HepG2 (cell line): ENCODE results near the gene SLC16A11. TPM values are rescaled to one million over a fixed set of nuclear protein-coding genes. Genes with fewer than 3 reads are reported as not detected.
A peak's percentile ranks its signal among the peaks of the same experiment; 100 is the strongest.

ENCODE experiments used
- SIN3B ChIP-seq: fragments of 150-350 bp; IDR thresholded peaks from 2 replicates; pipeline ENCODE4 v1.6.1; 2014; ENCODE audit warnings: low read length
- STAT6 ChIP-seq: sonication (generic); formaldehyde crosslinking; IDR thresholded peaks from 2 replicates; pipeline ENCODE4 v1.4.0; 2020; ENCODE audit warnings: missing genetic modification reagents, mild to moderate bottlenecking, borderline replicate concordance
- TCF12 ChIP-seq, 2 experiments: fragments of 450-650 bp in 1 of 2; sonication (generic) in 1 of 2; formaldehyde crosslinking in 1 of 2; IDR thresholded peaks; 2 replicates each; pipeline versions ENCODE4 v1.6.1 to v1.8.0; 2017 to 2022; ENCODE audit warnings: antibody characterized with exemption in 1 of 2, mild to moderate bottlenecking in 1 of 2, missing genetic modification reagents in 1 of 2, moderate library complexity in 1 of 2
- ZBTB40 ChIP-seq, 2 experiments: fragments of 450-650 bp in 1 of 2; sonication (generic) in 1 of 2; formaldehyde crosslinking in 1 of 2; IDR thresholded peaks; 2 replicates each; pipeline versions ENCODE4 v1.6.1 to v1.8.0; 2016 to 2022; ENCODE audit warnings: antibody characterized with exemption in 1 of 2, mild to moderate bottlenecking in 1 of 2, missing genetic modification reagents in 1 of 2
- ZNF205 ChIP-seq: IDR thresholded peaks from 2 replicates; pipeline ENCODE4 v1.6.1; 2018; ENCODE audit warnings: missing biosample characterization, missing genetic modification reagents
- polyA plus RNA-seq, 8 experiments: library from polyadenylated mRNA; depleted of rRNA in 3 of 8; stranded (reverse) in 7 of 8; unstranded in 1 of 8; fragments of >200 nt; fragmentation: Illumina TruSeq in 4 of 8; extraction: Trizol in 4 of 8; gene quantifications; 2 replicates each; pipeline versions ENCODE4 v1.2.1 to v1.2.3, GENCODE V29; 2011 to 2016; ENCODE audit warnings: low read depth in 4 of 8, missing spikeins in 1 of 8, mixed read lengths in 1 of 8; ENCODE audit not compliant: insufficient read depth in 1 of 8
- total RNA-seq, 5 experiments: library from RNA; depleted of rRNA; stranded (reverse); fragments of >200 nt; fragmentation: Illumina TruSeq; extraction: Trizol; gene quantifications; 2 replicates each; pipeline ENCODE4 v1.2.3, GENCODE V29; 2016; ENCODE audit warnings: low read depth in 1 of 5

Gene SLC16A11
- total and polyA plus RNA-seq, 2 of the 13 experiments (the other 11 are each of a cell fraction or from before 2014, with no cell fraction given) = not detected

DNA sequence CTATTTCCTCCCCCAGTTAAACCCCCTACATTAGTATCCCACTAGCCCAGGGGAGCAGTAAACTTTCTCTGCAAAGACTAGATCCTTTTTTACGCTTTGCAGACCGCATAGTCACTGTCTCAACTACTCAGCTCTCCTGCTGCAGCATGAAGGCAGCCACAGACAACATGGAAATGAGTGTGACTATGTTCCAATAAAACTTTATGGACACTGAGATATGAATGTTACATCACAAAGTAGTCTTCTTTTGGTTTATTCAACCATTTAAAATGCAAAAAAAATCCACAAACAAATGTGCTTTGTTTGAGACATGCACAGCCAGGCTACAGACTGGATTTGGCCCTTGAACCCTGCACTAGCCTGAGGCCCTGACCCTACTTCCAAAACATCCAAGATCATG is 33.4 kb downstream of the SLC16A11 start (continued):
- peak; percentile 91 for TF ChIP-seq ZBTB40 (IDR thresholded peaks at IDR 0.05)
- peak; percentile 99 for TF ChIP-seq ZBTB40 (CRISPR knock-in tag; IDR thresholded peaks at IDR 0.05)
- TF ChIP-seq SIN3B = no peak
- TF ChIP-seq TCF12 (IDR thresholded peaks at IDR 0.05) = no peak
- TF ChIP-seq TCF12 (CRISPR knock-in tag; IDR thresholded peaks at IDR 0.05) = no peak
- no peak for TF ChIP-seq STAT6 (CRISPR knock-in tag)
- TF ChIP-seq ZNF205 = no peak
- TF ChIP-seq, all 625 proteins: peak for 3
